ENCODE measurements around the gene VPS52.
"Not testable (repeated sequence)": the region's sequence is repeated elsewhere in the genome, so short reads cannot be mapped to it uniquely, and the experiment has no call there.

The VPS52 gene

GRCh38 chr6:33262490-33262889 lies 9.2 kb downstream of the VPS52 start:
- H3K27me3 Mint-ChIP-seq (ENCODE audit: low read depth); DNase-seq (ENCODE audit: low spot score); H3K4me1 Mint-ChIP-seq (ENCODE audit: low read depth); H3K9me3 Mint-ChIP-seq; H3K27ac Mint-ChIP-seq; H3K4me3 Mint-ChIP-seq: not testable (repeated sequence)
- peaks cover 49% of the 10 kb centered on the region for H3K36me3 Mint-ChIP-seq (ENCODE audit: low read depth)

DNA sequence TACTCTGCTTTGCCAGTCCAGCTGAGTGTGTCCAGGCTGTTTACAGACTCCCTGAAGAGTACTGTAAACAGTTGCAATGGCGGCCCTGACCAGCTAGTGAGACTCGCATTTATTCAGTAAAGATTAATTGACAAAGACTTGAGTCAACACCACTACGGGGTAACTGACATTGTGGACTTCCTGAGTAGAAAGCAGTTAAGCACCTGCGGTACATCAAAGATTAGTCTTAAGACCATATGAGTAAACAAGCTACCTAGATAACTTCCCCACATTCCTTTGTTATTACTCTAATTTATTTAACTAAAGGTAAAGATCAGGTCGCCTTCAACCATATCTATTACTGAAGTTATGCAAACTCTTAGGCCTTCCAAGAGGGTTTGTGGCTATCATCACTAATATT lies 12.6 kb downstream of the VPS52 start:
- no peak overlapping the region for H3K27ac Mint-ChIP-seq
- DNase-seq (ENCODE audit: low spot score), result no peak
- no peak overlapping the region for H3K4me3 Mint-ChIP-seq
- H3K27me3 Mint-ChIP-seq (ENCODE audit: low read depth), result no peaks in the 10 kb centered on the region
- H3K36me3 Mint-ChIP-seq (ENCODE audit: low read depth), result peaks cover 38% of the 10 kb centered on the region
- peaks cover 2% of the 10 kb centered on the region for H3K4me1 Mint-ChIP-seq (ENCODE audit: low read depth)
- no peaks in the 10 kb centered on the region for H3K9me3 Mint-ChIP-seq

- no peak for DNase-seq (ENCODE audit: low spot score)
- no peak overlapping the region for H3K27ac Mint-ChIP-seq
- H3K4me3 Mint-ChIP-seq, result no peak overlapping the region
- H3K4me1 Mint-ChIP-seq (ENCODE audit: low read depth), result peaks cover 24% of the 10 kb centered on the region
- H3K9me3 Mint-ChIP-seq, result no peaks in the 10 kb centered on the region
- no peaks in the 10 kb centered on the region for H3K27me3 Mint-ChIP-seq (ENCODE audit: low read depth)
- peaks cover 32% of the 10 kb centered on the region for H3K36me3 Mint-ChIP-seq (ENCODE audit: low read depth)
Measured at GRCh38 chr6:33254591-33254990, 17.1 kb downstream of the VPS52 start.

GRCh38 chr6:33252759-33253158 lies 18.9 kb downstream of the VPS52 start:
- Mint-ChIP-seq H3K36me3 (ENCODE audit: low read depth) (peaks cover 31% of the 10 kb centered on the region), H3K4me3 (no peak overlapping the region), H3K27ac (no peak overlapping the region), H3K4me1 (ENCODE audit: low read depth) (peaks cover 36% of the 10 kb centered on the region), H3K27me3 (ENCODE audit: low read depth) (no peaks in the 10 kb centered on the region), H3K9me3 (no peaks in the 10 kb centered on the region)
- DNase-seq (ENCODE audit: low spot score), result no peak

DNA sequence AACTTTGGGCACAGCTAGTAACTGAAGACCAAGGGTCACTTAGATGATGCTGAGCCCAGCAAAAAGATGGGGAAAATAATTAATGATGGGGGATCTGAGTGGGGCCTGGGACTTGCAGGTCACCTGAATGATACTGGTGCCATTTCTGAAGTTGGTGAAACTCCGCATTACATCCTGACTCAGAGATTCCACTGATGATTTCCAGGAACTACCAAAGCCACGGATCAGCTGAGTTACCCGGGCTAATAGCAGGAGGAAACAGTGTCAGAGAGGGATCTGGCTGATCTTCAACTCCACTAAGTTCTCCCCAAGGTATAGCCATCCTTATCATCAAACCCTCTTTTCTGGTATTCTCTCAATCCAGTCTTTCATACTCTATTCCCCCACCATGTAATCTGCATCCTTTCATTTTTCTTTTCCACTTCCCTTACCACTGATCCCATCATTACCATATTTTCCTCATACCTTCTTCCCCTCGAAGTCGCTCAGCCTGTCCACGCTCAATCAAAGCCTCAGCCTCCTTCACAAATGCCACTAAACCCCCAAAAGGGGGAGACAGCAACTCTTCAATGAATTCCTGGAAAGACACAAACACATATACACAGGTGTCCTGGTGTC lies 20.2 kb downstream of the VPS52 start:
- Mint-ChIP-seq H3K27me3 (ENCODE audit: low read depth) (peaks cover 3% of the 10 kb centered on the region), H3K36me3 (ENCODE audit: low read depth) (peaks cover 29% of the 10 kb centered on the region), H3K27ac (peak overlapping the region; percentile 76), H3K4me1 (ENCODE audit: low read depth) (peaks cover 36% of the 10 kb centered on the region), H3K4me3 (peak overlapping the region; percentile 40), H3K9me3 (no peaks in the 10 kb centered on the region)
- DNase-seq (ENCODE audit: low spot score), result no peak

GRCh38 chr6:33250731-33251130 lies 20.9 kb downstream of the VPS52 start:
- Mint-ChIP-seq H3K4me3 (peak overlapping the region; percentile 95), H3K27me3 (ENCODE audit: low read depth) (peaks cover 4% of the 10 kb centered on the region), H3K9me3 (no peaks in the 10 kb centered on the region), H3K4me1 (ENCODE audit: low read depth) (peaks cover 36% of the 10 kb centered on the region), H3K27ac (peak overlapping the region; percentile 90), H3K36me3 (ENCODE audit: low read depth) (peaks cover 26% of the 10 kb centered on the region)
- DNase-seq (ENCODE audit: low spot score), result no peak

DNA sequence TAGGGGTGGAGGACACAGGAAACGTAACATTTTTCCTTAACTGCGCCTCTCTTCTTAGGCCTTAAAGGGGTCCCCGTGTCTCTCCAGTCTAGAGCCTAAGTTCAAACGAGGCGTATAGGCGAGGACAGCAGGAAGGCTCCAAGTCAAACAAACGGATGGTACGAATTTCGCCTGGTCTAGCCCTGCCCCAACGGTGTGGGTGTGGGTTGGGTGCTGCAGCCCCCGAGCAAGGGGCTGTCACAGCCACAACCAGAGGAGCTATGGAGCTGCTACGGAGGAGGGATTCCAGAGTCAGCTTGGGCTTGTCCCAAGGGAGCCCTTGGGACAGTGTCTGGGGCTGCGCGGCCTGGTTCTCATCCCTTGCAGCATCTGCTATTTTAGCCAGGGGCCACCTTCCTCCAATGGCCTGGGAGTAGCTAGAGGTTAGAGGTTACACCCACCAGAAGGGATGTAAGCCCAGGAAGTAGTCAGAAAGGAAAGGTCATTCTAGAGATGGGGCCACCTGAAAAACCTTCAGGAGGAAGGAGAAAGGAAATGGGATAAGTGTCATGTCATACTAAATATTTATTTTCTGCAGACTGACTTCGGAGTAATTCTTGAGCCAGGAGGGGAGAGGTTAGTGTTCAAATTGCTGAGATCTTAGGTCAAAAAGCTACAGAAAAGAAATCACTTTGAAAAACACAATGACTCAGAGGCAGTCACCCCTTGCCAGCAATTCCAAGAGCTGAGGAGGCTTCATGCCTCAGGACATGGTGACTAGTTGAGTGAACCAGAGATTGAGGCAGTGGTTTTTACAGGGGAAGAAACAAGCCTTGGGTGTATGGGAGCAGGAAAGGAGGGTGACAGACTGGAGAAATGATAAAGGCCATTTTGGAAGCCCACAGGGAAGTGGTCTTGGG lies 21.7 kb downstream of the VPS52 start:
- peaks cover 4% of the 10 kb centered on the region for H3K27me3 Mint-ChIP-seq (ENCODE audit: low read depth)
- DNase-seq (ENCODE audit: low spot score), result peak; percentile 20
- H3K4me3 Mint-ChIP-seq, result peak overlapping the region; percentile 95
- H3K36me3 Mint-ChIP-seq (ENCODE audit: low read depth), result peaks cover 25% of the 10 kb centered on the region
- H3K9me3 Mint-ChIP-seq, result no peaks in the 10 kb centered on the region
- peaks cover 36% of the 10 kb centered on the region for H3K4me1 Mint-ChIP-seq (ENCODE audit: low read depth)
- peak overlapping the region; percentile 90 for H3K27ac Mint-ChIP-seq

- H3K36me3 Mint-ChIP-seq (ENCODE audit: low read depth), result peaks cover 24% of the 10 kb centered on the region
- DNase-seq (ENCODE audit: low spot score), result peak; percentile 99
- H3K9me3 Mint-ChIP-seq, result no peaks in the 10 kb centered on the region
- H3K27ac Mint-ChIP-seq, result peak overlapping the region; percentile 90
- peaks cover 36% of the 10 kb centered on the region for H3K4me1 Mint-ChIP-seq (ENCODE audit: low read depth)
- H3K27me3 Mint-ChIP-seq (ENCODE audit: low read depth), result peaks cover 4% of the 10 kb centered on the region
- peak overlapping the region; percentile 95 for H3K4me3 Mint-ChIP-seq
Measured at GRCh38 chr6:33248932-33249731, 22.5 kb downstream of the VPS52 start.

GRCh38 chr6:33248643-33248931 lies 23.1 kb downstream of the VPS52 start:
- peaks cover 4% of the 10 kb centered on the region for H3K27me3 Mint-ChIP-seq (ENCODE audit: low read depth)
- peak overlapping the region; percentile 95 for H3K4me3 Mint-ChIP-seq
- peaks cover 36% of the 10 kb centered on the region for H3K4me1 Mint-ChIP-seq (ENCODE audit: low read depth)
- DNase-seq (ENCODE audit: low spot score), result no peak
- peak overlapping the region; percentile 90 for H3K27ac Mint-ChIP-seq
- peaks cover 24% of the 10 kb centered on the region for H3K36me3 Mint-ChIP-seq (ENCODE audit: low read depth)
- H3K9me3 Mint-ChIP-seq, result no peaks in the 10 kb centered on the region

DNA sequence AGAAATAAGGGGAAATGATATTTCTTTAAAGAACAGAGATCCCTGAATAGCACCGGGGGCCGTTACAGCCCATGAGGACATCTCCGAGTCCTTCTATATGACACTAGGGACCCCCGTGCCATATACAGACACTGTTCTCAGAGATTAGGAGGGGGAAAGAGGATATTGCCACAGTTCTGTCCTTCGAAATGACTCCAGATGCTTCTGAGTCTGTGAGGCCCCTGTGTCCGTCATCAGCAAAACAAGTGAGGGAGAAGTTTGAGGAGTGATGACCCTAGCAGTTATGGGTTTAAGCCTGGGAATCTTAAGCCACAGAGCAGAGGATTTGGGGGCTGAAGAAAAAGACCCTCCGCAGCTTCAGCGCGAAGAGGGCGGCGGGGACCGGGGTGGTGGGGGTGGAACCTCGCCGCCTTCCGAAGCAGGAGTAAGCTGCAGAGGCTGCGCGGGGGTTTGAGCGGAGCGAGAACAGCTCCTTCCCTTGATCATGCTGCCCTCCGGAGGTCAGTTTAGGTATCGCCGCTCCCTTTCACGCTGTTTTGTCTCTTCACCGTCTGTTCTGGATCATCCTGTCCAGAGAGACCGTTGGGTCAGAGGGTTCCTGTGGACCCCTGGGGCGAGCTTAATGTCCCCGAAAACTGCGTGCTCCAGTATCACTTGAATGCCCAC lies 23.6 kb downstream of the VPS52 start:
- H3K9me3 Mint-ChIP-seq, result no peaks in the 10 kb centered on the region
- peak overlapping the region; percentile 90 for H3K27ac Mint-ChIP-seq
- peaks cover 36% of the 10 kb centered on the region for H3K4me1 Mint-ChIP-seq (ENCODE audit: low read depth)
- peak overlapping the region; percentile 95 for H3K4me3 Mint-ChIP-seq
- DNase-seq (ENCODE audit: low spot score), result peak; percentile 85
- peaks cover 24% of the 10 kb centered on the region for H3K36me3 Mint-ChIP-seq (ENCODE audit: low read depth)
- peaks cover 8% of the 10 kb centered on the region for H3K27me3 Mint-ChIP-seq (ENCODE audit: low read depth)

DNA sequence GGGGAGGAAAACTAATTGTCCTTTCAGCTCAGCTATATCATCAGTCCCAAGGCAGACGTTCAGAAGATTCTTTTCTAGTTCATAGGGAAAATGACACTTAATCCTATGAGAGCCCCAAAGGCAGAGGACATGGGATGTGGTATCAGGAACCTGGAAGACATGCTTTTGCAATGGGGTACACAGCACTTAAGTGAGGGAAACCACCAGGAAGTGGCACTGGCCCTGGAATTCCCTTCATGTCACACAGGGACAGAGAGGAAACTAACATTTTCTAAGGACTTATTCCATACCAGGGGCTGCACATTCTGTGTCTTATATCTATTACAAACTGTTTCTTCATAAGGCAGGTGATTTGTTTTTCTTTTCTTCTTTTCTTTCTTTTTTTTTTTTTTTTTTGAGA lies 28.2 kb downstream of the VPS52 start:
- H3K36me3 Mint-ChIP-seq (ENCODE audit: low read depth), result no peaks in the 10 kb centered on the region
- peaks cover 13% of the 10 kb centered on the region for H3K4me1 Mint-ChIP-seq (ENCODE audit: low read depth)
- DNase-seq (ENCODE audit: low spot score), result no peak
- peaks cover 10% of the 10 kb centered on the region for H3K27me3 Mint-ChIP-seq (ENCODE audit: low read depth)
- H3K27ac Mint-ChIP-seq, result no peak overlapping the region
- no peak overlapping the region for H3K4me3 Mint-ChIP-seq
- no peaks in the 10 kb centered on the region for H3K9me3 Mint-ChIP-seq

- H3K27me3 Mint-ChIP-seq (ENCODE audit: low read depth), result peaks cover 11% of the 10 kb centered on the region
- H3K4me3 Mint-ChIP-seq, result no peak overlapping the region
- DNase-seq (ENCODE audit: low spot score), result no peak
- H3K36me3 Mint-ChIP-seq (ENCODE audit: low read depth), result no peaks in the 10 kb centered on the region
- H3K4me1 Mint-ChIP-seq (ENCODE audit: low read depth), result peaks cover 10% of the 10 kb centered on the region
- no peaks in the 10 kb centered on the region for H3K9me3 Mint-ChIP-seq
- peak overlapping the region; percentile 1 for H3K27ac Mint-ChIP-seq
Measured at GRCh38 chr6:33241968-33242367, 29.7 kb downstream of the VPS52 start.

DNA sequence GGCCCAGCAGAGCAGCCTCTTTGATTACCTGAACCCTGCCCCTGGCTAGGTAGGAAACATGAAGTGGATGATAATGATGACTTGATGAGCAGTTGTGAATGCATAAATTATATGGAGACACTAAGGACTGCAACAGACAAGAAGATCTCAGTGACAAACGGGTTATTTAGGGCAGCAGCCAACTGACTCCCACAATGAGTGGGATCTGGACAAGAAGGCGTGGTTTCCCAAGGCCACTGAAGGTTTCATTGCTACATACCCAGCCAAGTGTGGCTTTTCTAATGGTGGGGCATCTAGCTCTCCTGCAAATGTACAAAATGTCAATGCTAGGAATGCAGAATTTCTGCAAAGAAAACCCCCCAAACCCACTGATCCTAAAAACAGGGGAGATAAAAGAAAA lies 33.9 kb downstream of the VPS52 start:
- peaks cover 21% of the 10 kb centered on the region for H3K27me3 Mint-ChIP-seq (ENCODE audit: low read depth)
- H3K9me3 Mint-ChIP-seq, result no peaks in the 10 kb centered on the region
- peaks cover 10% of the 10 kb centered on the region for H3K4me1 Mint-ChIP-seq (ENCODE audit: low read depth)
- H3K27ac Mint-ChIP-seq, result no peak overlapping the region
- H3K36me3 Mint-ChIP-seq (ENCODE audit: low read depth), result no peaks in the 10 kb centered on the region
- no peak overlapping the region for H3K4me3 Mint-ChIP-seq
- DNase-seq (ENCODE audit: low spot score), result no peak
